Uterus (tissue), 2 donors: Measurements from ENCODE around the gene JARID2.

Source experiments
- CTCF ChIP-seq, 4 experiments: fragments of 200-600 bp in 2 of 4; fragments of 450-650 bp in 2 of 4; sonication (generic) in 2 of 4; IDR thresholded peaks; one replicate each; pipeline ENCODE4 v1.5.1; 2016 to 2019; ENCODE audit warnings: antibody characterized with exemption in 4 of 4, mild to moderate bottlenecking in 2 of 4, moderate library complexity in 1 of 4
- POLR2A ChIP-seq, 2 donors: fragments of 450-650 bp; IDR thresholded peaks; one replicate each; pipeline ENCODE4 v1.6.1; 2016; ENCODE audit warnings: antibody characterized with exemption in 2 of 2, mild to moderate bottlenecking in 1 of 2, moderate library complexity in 1 of 2

DNA sequence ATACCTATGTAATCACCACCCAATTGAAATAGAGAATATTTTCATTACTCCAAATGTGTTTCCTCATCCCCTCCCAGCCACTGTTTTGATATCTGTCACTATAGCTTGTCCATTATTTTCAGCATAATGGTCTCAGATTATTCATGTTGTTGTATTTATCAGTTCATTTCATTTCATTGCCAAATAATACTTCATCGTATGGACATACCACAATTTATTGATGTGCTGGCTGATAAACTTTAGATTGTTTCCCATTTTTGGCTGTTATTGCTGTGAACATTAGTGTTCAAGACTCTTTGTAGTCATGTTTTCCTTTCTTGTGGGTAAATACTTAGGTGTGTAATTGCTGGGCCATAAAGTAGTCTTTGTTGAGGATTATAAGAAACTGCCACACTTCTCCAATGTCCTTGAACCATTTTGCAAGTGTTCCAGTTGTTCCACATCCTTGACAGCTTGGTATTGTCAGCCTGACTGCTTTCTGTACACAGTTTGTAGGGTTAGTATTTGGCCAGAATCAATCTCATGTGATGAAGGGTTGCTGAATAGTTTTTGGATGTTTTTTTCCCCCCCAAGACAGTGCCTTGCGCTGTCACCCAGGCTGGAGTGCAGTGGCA lies 44.3 kb downstream of the JARID2 start:
- TF ChIP-seq CTCF (IDR thresholded peaks at IDR 0.05) (no peak), POLR2A (IDR thresholded peaks at IDR 0.05) (no peak)
